ENCODE data around the gene EIF3L. TPM values are rescaled to one million over a fixed set of nuclear protein-coding genes. Genes with fewer than 3 reads are reported as not detected.
A peak's percentile ranks its signal among the peaks of the same experiment; 100 is the strongest.

The EIF3L gene
- total RNA-seq, 3 donors from 2014 or later: 365 to 477 (median 414) TPM

DNA sequence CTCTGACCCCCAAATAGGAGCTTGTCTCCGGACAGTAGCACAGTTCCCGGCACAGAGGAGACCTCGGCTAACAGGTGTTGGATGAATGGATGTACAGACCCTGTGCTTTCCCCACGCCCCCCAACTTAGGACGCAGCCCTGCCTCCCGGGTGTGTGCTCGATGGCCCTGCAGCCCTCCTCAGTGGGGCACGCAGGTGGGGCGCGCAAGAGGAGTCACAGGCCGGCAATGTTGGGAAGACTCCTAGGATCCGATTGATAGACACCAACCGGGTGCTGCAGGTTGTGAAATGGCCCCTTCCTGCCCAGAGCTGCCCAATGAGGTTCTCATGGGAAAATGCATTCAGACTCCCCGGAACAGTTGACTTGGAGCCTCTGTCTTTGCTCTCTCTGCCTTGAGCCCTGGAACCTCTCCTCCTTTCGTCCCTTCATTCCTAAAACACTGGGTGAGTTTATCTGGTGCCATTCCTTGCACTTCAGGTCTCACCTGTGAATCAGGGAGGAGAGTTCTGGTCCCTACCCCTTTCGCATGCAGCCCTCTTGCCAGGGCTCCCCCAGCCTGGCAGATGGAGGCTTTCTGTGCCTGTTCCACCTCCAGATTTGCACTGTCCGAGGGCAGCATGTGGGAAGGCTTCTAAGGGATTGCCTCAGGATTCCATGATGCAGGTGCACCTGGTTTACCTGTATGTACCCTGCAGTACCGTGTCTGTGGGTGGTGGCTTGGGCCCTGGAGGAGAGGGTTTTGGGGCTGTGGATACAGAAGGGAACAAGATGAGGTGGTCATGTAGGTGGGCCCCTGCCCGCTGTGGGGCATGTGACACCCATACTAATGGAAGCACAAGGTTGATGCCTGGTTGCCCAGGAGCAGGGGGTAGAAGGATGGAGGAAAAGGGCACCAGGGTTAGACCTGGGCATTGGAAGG lies 58.1 kb downstream of the EIF3L start:
- Histone ChIP-seq H3K4me3 (peak overlapping the region; percentile 67), H3K4me1 (ENCODE audit: low read depth) (peaks cover 4% of the 10 kb centered on the region), H3K36me3 (ENCODE audit: low read depth) (no peaks in the 10 kb centered on the region), H3K9me3 (no peaks in the 10 kb centered on the region)
- ATAC-seq: peak; percentile 3
- TF ChIP-seq, protein P1, sequence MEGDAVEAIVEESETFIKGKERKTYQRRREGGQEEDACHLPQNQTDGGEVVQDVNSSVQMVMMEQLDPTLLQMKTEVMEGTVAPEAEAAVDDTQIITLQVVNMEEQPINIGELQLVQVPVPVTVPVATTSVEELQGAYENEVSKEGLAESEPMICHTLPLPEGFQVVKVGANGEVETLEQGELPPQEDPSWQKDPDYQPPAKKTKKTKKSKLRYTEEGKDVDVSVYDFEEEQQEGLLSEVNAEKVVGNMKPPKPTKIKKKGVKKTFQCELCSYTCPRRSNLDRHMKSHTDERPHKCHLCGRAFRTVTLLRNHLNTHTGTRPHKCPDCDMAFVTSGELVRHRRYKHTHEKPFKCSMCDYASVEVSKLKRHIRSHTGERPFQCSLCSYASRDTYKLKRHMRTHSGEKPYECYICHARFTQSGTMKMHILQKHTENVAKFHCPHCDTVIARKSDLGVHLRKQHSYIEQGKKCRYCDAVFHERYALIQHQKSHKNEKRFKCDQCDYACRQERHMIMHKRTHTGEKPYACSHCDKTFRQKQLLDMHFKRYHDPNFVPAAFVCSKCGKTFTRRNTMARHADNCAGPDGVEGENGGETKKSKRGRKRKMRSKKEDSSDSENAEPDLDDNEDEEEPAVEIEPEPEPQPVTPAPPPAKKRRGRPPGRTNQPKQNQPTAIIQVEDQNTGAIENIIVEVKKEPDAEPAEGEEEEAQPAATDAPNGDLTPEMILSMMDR (IDR thresholded peaks at IDR 0.05): no peak
- intact Hi-C loops (cut with DNase I, micrococcal nuclease): no loop called here
- DNase-seq: peak in 1 of 3 donors; percentile 39

DNA sequence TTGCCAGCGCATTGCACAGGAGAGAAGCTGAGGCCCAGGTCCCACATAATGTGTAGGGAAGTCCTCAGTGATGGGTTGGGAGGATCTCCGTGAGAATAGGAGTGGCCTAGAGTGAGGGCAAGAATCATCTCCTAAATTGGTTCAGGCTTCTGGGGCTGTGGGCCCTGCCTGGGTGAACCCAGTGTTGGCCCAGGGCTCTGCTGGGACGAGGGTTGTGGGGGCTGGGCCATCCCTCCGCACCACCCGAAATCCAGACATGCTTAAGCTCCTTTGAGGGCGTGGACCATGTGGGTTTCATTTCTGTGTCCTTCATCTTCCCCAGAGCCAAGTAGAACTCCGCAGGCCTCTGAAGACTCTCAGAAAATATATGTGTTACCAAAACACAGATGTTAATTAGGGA lies 60.5 kb downstream of the EIF3L start:
- TF ChIP-seq, protein P1 (IDR thresholded peaks at IDR 0.05): no peak
- peaks cover 4% of the 10 kb centered on the region for H3K4me1 ChIP-seq (ENCODE audit: low read depth)
- ATAC-seq (no peak), DNase-seq (no peak)
- intact Hi-C loops (cut with DNase I, micrococcal nuclease): no loop called here
- H3K4me3 ChIP-seq: no peak overlapping the region
- H3K36me3 ChIP-seq (ENCODE audit: low read depth): no peaks in the 10 kb centered on the region
- H3K9me3 ChIP-seq: no peaks in the 10 kb centered on the region

DNA sequence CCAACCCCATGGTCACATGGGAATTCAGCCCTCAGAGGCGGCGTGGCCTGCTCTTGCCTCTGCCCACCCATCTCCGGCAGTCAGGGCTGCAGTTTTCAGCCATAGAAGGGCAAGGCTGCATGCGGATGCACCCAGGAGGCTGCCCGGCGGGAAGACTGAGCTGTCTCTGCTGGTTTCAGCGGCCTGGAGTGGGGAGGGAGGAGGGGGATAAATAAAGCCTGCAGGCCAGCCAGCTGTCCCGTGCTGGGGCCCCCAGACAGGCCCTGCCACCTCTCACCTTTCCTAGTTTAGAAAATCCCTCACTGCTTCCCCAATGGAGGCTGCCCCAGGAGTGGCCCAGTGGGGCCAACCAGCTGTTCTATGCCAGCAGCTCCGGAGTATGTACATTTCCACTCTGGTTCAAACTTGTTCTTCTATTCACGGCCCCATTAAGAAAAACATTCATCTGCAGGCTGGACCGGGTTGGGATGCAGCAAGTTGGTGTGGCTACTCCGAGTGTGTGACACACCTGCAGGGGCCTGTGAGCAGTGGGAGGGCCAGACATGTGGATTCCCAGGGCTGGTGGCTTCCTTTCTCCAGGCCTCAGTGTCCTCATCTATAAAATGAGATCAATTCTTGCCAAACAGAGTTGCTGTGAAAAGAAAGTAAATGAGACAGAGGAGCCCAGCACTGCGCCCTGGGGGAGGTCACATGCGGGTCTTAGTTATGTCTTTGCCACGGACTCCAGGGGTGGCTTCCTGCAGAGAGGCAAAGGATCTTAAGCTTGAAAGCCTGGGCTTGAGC lies 61.9 kb downstream of the EIF3L start:
- DNase-seq: no peak
- ATAC-seq: no peak
- H3K4me1 ChIP-seq (ENCODE audit: low read depth): peaks cover 4% of the 10 kb centered on the region
- no peaks in the 10 kb centered on the region for H3K36me3 ChIP-seq (ENCODE audit: low read depth)
- no peak overlapping the region for H3K4me3 ChIP-seq
- intact Hi-C loops (cut with DNase I, micrococcal nuclease): no loop called here
- TF ChIP-seq, protein P1 (IDR thresholded peaks at IDR 0.05): no peak
- H3K9me3 ChIP-seq: no peaks in the 10 kb centered on the region

DNA sequence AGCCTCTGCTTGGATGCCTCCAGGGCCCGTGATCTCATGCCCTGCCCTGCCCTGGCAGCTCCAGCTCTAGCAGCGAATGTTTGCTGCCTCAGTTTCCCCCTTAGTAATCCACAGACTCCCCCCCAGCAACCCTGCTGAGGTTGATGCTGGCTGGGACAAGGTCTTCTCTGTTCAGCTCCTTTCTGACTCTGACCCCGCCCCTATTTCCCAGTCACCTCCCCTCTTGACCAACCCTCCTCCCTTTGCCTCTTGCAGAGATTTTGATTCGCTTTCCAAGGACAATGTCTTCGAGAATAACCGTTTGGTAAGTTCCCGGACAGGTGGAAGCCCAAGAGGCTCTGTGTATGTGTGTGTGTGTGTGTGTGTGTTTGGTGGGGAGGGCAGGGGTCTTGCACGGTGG lies 62.5 kb downstream of the EIF3L start:
- no peak for DNase-seq
- H3K36me3 ChIP-seq (ENCODE audit: low read depth): no peaks in the 10 kb centered on the region
- intact Hi-C loops (cut with DNase I, micrococcal nuclease): no loop called here
- H3K4me3 ChIP-seq: no peak overlapping the region
- TF ChIP-seq, protein P1 (IDR thresholded peaks at IDR 0.05): no peak
- ATAC-seq: no peak
- H3K4me1 ChIP-seq (ENCODE audit: low read depth): peaks cover 4% of the 10 kb centered on the region
- H3K9me3 ChIP-seq: no peaks in the 10 kb centered on the region

DNA sequence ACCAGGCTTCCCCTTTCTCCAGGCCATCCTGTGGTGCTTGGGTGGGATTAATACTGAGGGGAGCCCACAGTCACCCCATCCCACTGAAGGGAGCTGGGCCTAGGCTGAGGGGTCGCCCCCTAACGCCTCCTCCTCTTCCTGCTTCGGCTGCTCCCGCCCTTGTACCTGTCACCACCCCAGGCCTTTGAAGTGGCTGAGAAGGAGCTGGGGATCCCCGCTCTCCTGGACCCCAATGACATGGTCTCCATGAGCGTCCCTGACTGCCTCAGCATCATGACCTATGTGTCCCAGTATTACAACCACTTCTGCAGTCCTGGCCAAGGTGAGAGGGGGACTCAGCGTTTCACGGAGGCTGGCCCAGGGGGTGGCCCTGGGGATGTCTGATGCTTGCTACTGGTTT lies 63.0 kb downstream of the EIF3L start:
- no peaks in the 10 kb centered on the region for H3K9me3 ChIP-seq
- no peak for ATAC-seq
- no peaks in the 10 kb centered on the region for H3K4me1 ChIP-seq (ENCODE audit: low read depth)
- DNase-seq: no peak
- intact Hi-C loops (cut with DNase I, micrococcal nuclease): no loop called here
- H3K36me3 ChIP-seq (ENCODE audit: low read depth): no peaks in the 10 kb centered on the region
- H3K4me3 ChIP-seq: no peak overlapping the region
- TF ChIP-seq, protein P1 (IDR thresholded peaks at IDR 0.05): no peak

All from mucosa of descending colon (tissue), 3 donors.